Spleen (tissue), 7 donors: ENCODE measurements around the gene MEGF6.

Experiments
- POLR2AphosphoS5 ChIP-seq, 3 donors: sonication (generic); formaldehyde crosslinking; IDR thresholded peaks; one replicate each; pipeline ENCODE4 v1.5.1; 2017; ENCODE audit warnings: antibody characterized with exemption in 3 of 3
- TF ChIP-seq, protein P1 (sequence below), 11 experiments: fragments of 200-600 bp in 7 of 11; fragments of 450-650 bp in 4 of 11; sonication (generic) in 4 of 11; IDR thresholded peaks in 8 of 11; conservative IDR thresholded peaks in 3 of 11; 1 replicate in 7 of 11; 2 replicates in 4 of 11; pipeline versions ENCODE4 v1.4.0 to v1.8.0; 2016 to 2021; ENCODE audit warnings: antibody characterized with exemption in 11 of 11, inconsistent platforms in 4 of 11, mild to moderate bottlenecking in 1 of 11
- donor health status: DM: no; HTN: no; CAD: no; lungs with moderate emphysema.
- donor health status: DM: no; HTN: no; CAD: no.
- donor health status: DM: no; HTN: no; CAD: no.

DNA sequence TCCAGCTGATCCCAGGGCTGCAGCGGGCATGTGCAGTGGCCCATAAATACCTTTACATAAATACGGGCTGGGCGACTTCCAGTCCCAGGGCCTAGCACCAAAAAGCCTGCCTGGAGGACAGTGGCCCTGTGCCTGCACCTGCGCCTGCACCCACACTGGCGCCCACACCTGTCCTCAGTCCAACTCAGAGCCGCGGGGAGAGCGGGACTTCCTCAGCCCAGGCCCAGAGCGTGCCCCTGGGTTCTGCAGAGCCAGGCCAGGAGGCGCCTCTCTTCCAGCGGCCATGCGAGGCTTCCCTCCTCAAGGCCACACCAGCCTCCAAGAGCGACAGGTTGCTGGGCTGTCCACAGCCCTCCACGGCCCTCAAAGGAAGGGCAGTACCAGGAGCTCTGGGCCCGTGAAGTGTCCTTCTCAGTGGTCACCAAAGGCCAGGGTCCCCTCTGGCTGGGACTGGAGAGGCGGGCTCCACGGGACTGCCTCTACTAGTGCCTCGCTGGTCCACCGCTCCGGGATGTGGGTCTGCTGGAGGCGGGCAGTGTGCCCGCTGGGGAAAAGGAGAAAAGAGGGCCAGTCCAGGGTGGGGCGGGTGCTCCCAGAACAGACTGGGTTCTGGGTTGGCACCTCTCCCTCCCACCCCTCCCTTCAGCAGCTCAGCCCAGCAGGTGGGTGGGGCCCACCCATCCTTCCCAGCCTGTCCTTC, 121.1 kb downstream of the MEGF6 start:
- TF ChIP-seq, protein P1, sequence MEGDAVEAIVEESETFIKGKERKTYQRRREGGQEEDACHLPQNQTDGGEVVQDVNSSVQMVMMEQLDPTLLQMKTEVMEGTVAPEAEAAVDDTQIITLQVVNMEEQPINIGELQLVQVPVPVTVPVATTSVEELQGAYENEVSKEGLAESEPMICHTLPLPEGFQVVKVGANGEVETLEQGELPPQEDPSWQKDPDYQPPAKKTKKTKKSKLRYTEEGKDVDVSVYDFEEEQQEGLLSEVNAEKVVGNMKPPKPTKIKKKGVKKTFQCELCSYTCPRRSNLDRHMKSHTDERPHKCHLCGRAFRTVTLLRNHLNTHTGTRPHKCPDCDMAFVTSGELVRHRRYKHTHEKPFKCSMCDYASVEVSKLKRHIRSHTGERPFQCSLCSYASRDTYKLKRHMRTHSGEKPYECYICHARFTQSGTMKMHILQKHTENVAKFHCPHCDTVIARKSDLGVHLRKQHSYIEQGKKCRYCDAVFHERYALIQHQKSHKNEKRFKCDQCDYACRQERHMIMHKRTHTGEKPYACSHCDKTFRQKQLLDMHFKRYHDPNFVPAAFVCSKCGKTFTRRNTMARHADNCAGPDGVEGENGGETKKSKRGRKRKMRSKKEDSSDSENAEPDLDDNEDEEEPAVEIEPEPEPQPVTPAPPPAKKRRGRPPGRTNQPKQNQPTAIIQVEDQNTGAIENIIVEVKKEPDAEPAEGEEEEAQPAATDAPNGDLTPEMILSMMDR (IDR thresholded peaks at IDR 0.05 in 8 of 11, conservative IDR thresholded peaks at IDR 0.05 in 3 of 11), result peak in 1 of 11 experiments; percentile 14
- peak in 1 of 3 donors; percentile 22 for TF ChIP-seq POLR2AphosphoS5 (IDR thresholded peaks at IDR 0.05)
